Stimulated activated CD4-positive, alpha-beta T cell treated with anti-CD3 and anti-CD28 coated beads, Interleukin-2, amount 100 ng/mL, for 48 hours (primary cell): Measurements from ENCODE around the gene NECAB3.
"Not testable (repeated sequence)": the region's sequence is repeated elsewhere in the genome, so short reads cannot be mapped to it uniquely, and the experiment has no call there.

Source experiments
- DNase-seq, 2 donors: peaks; one replicate each; pipeline ENCODE4 v3.0.0-alpha.2; 2020

The NECAB3 gene

DNA sequence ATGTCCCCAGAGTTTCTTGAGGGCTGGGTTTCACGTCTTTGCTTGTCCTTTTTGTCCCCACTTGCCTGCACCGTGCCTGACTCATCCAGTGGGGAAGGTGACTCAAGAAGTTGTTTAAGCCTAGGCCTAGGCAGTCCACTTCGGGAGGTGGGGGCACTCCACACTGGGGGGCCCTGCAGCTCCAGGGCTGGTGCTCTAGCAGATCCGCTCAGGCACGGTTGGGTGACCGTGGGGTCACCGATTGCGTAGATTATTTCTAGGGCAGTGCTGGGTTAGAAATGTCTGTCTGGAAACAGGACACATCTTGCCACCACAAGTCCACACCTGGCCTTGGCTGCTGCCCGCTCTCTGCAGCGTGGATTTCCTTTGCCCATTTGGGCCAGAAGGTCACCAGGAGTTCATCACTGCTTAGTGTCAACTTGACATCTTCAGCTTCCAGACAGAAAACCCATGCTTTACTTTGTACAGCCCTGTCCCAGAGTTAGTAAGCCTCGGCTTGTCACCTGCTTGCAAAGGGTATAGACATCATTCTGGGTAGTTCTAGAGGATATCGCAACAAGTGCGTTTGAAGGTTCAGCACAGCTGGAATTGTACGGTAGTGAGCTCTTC lies 25.7 kb downstream of the NECAB3 start:
- DNase-seq = no peak

DNA sequence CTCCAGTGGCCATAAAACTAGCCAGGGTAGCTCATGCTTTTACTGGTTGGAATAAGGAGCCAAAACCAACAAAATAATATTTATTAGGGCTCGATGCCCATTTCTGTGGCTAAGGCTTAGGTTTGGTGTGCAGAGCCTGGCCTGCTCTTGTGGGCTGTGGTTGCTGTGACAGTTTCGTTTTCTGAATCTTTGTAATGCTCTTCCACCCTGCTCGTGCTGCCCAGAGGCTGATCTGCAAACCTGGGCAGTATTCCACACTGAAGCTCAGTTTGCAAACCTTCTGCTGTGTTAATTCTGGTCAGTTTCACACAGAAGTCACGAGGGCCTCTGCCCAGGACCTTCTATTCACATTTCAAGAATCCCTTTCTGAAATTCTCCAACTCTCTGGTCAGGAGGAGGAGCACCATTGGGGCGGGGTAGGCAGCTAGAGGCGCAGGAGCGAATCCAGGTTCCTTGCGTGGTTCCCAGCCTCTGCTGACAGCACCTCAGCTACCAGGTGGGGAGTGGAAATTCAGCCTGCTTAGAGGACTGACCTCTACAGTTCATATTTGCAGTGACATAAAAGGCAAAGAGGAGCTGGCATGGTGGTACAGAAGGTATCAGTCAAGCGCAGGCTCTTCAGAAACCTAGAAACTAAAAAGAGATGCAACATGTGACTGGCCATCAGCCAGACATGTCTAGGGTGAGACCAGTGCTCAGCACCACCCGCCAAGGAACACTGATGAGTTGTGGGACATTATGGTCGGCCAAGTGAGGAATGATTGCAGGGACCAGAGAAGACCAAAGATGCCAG lies 26.4 kb downstream of the NECAB3 start:
- no peak for DNase-seq

DNA sequence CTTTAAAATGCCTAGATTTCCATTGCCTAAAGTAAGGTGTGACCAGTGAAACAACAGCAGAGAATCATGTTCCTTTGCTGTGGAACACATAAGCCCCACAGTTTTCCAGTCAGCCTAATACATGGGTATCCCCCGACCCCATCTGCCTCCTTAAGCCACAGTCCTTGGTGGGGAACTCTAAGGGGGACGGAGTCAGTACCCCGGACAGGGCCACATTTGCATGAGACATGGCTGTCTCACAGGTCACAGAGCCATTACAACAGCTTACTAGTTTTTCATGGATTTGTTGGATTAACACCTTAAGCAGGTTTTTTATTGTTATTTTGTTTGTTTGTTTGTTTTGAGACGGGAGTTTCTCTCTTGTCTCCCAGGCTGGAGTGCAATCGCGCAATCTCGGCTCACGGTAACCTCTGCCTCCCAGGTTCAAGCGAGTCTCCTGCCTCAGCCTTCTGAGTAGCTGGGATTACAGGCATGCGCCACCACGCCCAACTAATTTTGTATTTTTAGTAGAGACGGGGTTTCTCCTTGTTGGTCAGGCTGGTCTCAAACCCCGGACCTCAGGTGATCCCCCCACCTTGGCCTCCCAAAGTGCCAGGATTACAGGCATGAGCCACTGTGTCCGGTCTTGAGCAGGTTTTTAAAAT lies 27.1 kb downstream of the NECAB3 start:
- DNase-seq = not testable (repeated sequence)

DNA sequence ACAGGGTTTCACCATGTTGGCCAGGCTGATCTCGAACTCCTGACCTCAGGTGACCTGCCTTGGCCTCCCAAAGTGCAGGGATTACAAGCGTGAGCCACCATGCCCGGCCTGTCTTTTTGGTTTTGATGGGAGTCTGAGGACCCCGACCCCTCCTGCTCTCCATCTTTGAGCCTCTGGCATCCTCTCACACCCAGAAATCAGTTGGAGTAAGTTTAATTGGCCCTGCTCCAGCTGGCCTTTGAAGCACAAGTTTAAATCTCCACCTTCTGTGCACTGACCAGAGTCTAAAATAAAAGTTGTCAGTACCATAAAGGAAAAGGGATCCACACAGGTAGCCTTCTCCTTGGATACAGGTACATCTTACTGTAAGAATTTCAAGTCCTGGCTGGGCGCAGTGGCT lies 28.0 kb downstream of the NECAB3 start:
- no peak for DNase-seq

DNA sequence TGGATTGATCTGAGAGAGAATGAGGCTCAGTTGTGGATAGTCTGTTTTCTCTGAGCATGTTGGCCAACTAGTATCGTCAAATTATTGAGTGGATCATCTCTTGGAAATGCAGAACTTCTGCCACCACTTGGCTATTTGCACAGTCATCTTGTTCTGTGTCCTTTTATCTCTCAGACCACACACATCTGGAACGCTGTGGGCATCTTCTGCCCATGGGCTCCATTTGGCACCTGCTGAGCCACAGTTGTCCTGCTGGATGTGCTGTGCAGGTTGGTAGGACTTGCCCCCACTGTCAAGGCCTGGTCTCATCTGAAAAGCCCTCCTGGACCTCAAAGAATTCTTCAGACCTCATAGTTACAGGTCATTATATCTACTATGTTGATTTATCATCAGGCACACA lies 28.8 kb downstream of the NECAB3 start:
- DNase-seq = no peak

DNA sequence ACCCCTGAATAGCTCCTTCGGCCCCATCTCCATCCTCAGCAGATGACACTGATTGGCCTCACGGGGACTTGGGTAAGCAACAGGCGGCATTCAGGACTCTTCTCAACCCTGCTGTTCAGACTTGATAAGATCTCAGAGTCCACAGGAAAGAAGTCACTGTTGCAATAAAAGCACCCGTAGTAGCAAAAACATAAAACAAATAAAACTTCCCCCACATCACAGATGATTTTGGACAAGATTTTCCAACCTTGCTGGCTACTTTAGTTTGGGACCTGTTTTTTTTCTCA lies 29.2 kb downstream of the NECAB3 start:
- no peak for DNase-seq

DNA sequence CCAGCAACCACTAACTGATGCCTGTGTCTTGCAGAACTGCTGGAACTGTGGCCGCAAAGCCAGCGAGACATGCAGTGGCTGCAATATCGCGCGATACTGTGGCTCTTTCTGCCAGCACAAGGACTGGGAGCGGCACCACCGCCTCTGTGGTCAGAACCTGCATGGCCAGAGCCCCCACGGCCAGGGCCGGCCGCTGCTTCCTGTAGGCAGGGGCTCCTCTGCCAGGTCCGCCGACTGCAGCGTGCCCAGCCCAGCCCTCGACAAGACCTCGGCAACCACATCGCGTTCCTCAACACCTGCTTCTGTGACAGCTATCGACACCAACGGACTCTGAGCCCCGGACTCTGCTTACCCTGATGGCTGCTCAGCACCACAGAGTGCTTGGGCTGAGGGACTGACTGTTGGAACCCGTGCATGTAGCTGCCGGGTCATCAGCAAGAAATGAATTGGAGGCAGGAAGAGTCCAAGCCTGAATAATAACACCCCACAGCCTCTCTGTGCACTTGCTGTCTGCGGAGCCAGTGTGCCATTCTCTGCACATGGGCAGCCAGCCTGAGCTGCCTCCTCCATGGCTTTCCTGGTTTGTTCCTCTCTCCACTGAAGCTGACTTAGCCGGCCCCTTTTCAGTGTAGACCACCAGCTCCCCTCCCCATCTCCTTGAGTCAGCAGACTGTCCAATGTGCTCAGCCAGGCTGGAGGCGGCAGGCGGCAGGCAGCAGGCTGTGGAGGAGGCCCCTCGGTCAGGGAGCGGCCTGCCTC lies 29.7 kb downstream of the NECAB3 start:
- no peak for DNase-seq

DNA sequence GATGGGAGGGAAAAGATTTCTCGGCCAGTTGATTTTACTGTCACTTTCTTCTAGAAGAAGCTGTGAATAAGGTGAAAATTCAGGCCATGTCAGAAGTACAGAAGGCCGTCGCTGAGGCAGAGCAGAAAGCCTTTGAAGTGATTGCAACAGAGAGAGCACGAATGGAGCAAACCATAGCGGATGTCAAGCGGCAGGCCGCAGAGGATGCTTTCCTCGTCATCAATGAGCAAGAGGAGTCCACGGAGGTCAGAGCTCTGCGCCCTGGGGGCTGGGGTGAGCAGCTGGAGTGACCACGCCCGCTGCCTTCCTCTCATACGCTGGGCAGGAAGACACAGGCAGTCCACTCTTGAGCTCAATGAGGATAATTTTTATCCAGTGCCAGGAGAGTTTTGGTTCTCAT lies 33.9 kb downstream of the NECAB3 start:
- no peak for DNase-seq

DNA sequence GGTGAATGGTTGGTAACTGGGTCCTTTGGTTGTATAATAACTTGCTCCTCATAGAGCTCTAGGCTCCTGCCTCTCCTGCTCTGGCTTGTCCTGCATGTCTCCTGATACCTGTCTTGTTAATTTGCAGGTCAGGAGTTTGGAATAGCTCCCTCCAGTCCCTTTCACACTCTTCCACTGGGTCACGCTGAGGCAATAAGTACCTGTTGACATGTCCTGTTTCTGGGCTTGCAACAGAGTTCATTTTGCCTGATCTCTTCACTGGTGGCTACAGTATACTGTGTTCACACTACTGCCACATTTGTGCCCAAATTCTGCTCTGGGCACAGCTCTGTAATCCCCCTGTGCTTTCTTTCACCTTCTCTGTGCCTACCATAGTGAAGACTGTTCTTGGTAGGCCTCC lies 37.5 kb downstream of the NECAB3 start:
- DNase-seq = no peak

DNA sequence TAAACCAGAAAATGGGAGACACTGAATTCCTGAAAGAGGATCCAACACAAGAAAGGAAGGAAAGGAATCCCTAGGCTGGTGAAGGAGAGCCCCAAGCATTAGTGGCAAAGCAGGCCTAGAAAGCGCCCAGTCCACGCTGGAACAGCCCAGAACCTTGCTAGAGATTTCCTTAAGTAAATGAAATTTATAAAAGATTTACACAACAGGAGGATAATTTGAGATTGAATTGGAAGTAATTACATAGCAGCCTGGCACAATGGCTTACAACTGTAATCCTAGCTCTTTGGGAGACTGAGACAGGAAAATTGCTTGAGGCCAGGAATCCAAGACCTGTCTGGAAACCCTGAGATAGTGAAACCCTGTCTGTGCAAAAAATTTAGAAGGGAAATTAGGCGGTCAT lies 38.9 kb downstream of the NECAB3 start:
- no peak for DNase-seq

DNA sequence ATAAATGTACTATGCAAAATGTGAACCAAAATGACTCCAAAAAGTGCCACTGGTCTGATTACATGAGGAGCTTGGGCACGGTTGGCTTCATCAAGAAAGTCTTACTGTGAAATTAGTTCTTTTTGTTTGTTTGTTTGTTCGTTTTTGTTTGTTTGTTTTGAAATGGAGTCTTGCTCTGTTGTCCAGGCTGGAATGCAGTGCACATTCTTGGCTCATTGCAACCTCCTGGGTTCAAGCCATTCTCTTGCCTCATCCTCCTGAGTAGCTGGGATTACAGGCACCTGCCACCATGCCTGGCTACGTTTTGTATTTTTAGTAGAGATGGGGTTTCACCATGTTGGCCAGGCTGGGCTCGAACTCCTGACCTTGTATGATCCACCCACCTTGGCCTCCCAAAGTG lies 42.3 kb downstream of the NECAB3 start:
- not testable (repeated sequence) for DNase-seq

DNA sequence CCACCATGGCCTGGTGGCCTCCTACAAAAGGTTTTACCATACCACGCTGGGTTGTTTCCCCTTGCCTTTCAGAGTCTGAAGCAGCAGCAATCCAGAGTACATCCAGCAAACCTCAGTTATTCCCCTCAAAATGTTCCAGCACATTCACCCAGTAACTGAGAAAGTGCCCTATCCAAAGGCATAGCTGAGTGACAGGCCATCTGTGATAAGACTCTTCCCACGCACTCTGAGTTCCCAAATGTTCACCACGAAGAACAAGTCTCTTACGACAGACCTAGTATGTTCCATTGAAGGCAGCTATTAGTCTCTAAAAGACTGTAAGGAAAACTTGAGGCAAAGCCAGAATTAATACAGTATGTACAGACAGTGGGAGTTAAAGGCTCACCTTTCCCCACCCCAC lies 43.7 kb downstream of the NECAB3 start:
- no peak for DNase-seq

DNA sequence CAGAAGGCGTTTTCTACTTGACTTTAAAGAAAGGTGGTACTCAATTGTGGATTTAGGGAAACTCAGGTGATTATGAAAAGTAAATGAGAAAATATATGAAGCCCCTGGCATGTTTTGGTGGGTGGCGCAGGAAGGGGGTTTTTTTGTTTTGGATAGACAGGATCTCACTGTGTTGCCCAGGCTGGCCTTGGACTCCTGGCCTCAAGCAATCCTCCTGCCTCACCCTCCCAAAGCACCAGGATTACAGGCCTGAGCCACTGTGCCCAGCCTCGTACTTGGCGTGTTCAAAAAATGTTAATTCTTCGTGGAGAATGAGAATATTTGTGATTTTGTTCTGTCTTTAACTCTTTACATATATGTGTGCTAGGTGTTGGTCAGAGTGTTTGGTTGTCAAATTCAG lies 44.2 kb downstream of the NECAB3 start:
- DNase-seq = no peak

DNA sequence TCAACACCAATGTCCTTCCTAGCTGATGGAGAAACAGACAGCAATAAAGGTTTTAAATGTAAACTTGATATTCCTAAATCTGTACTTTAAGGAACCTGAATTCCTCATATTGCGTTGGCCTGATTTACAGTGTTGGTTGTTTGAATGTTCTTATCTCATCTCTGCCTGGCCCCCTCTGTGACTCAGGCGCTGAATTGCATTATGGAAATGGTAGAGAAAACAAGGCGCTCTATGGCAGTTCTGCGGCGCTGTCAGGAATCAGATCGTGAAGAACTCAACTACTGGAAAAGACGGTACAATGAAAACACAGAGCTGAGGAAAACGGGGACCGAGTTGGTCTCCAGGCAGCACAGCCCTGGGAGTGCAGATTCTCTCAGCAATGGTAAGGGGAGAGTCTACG lies 44.7 kb downstream of the NECAB3 start:
- no peak for DNase-seq

DNA sequence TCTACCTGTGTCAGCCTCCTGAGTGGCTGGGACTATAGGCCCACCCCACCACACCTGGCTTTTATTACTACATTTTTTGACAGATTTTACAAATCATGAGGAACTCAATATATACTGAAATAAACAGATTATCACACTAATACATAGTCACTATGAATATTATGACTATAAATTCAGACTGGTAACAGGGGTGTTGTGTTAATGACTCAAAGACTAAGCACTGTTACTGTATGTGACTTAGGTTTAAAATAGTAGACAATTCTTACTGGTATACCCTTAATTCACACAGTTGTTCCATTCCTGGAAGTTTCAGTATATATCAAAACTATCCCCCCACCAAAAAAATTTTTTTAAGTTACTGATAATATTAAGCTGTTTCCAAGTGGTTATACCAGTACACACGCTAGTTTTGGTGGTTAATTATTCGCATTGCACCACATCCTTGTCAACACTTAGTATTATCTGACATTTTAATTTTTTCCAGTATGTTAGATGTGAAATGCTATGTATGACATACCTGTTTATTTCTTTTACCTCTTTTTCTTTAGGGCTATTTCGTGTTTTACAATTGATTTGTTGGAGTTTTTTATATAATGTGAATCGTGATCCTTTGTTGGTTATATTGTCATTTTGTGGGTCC lies 46.5 kb downstream of the NECAB3 start:
- no peak for DNase-seq

DNA sequence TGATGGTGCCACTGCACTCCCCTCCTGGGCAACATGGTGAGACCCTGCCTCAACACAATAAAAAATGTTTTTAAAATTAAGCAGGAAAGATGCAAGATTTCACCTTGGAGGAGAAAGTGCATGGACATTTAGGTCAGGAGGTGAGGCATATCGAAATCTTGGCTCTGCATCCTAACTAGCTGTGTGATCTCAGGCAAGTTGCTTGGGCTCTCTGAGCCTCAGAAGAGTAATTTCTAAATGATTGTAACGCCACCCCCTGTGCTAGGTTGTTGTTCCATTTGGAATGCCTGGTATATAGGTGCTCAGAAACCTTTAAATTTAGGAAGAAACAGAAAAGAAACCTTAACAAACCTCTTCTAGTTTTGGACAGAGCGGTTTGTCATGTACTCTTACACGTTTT lies 48.0 kb downstream of the NECAB3 start:
- no peak for DNase-seq

DNA sequence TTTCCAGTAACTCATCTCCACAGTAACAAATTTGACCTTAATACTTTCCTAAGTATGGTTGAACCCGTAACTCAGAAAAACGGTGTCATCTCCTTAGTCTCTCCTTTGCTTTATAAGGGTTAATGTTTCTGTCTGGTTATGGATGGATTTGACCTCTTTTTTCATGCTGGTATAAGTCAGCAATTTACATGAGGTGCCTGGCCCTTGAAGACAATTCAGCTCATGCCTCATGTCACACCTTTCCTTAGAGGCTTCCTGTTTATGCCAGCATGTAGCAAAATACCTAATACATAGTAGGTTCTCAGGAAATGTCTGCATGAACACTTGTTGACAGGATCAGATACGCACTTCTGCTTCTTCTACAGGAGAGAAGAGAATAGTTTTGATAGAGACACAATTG lies 49.8 kb downstream of the NECAB3 start:
- no peak for DNase-seq

DNA sequence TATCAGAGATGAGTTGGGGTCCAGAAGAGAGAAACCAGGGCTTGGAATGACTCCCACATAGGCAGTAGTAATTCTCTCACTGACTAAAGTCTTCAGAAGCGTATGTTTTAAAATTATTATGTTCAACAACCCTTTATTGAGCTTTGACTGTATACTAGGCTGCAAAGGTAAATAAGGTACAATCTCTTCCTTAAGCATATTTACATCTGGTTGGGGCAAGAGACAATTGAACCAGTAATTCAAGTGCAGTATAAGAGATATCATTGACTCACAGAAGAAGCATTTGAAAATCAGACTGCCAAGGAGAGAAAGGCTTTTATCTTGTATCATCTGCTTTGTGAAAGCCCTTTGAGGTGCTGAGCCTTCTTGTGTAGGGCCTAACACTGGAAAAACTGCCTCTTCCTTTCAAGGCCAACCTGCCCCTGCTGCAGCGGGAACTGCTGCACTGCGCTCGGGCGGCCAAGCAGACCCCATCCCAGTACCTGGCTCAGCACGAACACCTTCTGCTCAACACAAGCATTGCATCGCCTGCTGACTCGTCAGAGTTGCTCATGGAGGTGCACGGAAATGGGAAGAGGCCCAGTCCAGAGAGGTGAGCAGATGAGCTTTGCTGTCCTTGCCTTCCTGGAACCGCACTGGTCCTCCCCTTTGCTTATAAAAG lies 51.4 kb downstream of the NECAB3 start:
- no peak for DNase-seq

DNA sequence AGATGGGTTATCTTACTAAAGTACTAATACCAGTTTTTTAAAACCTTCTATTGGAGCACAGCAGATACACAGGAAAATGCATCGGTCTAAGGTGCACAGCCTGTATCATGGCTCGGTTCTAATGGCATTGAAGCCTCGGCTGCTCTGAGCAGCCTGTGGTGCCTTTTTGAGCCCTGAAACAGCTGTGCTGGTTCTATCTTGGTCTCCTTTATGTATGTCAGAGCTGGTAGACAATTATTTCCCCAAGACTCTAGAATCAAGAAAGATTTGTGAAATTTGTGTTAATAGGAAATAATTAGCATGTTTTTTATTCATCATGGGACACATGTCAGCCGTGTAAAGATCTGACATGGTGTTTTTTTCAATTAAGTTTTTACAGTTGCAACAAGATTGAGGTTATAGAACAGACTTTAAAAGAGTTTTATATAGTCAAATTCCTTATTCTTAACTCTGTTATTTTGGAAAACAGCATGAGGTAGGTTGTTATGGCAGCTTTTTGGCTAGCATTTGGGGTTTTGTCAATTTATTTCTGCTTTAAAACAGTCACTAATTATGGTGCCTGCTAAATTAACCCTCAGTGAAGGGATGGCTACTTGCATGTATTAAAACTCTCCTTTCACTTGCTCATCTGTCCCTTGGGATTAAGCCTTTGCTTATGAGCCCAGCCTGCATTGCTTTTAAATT lies 52.4 kb downstream of the NECAB3 start:
- no peak for DNase-seq

DNA sequence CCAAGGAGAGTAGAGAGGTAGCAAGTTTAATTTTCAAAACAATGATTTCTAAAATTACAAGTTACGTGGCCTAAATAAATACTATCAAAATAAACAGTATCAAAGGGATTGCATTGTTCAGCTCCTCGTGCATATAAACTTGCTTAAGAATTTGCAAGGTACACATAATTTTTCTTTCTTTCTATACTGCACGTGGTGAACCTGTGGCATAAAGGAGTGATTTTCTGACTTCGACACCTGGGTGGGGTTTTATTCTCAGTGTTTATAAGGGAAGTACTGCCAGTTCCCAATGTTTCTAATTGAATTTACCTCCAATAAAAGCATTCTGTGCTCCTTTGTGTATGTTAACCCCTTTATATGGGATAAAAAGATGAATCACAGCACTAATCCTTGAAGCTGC lies 62.2 kb downstream of the NECAB3 start:
- DNase-seq = no peak

DNA sequence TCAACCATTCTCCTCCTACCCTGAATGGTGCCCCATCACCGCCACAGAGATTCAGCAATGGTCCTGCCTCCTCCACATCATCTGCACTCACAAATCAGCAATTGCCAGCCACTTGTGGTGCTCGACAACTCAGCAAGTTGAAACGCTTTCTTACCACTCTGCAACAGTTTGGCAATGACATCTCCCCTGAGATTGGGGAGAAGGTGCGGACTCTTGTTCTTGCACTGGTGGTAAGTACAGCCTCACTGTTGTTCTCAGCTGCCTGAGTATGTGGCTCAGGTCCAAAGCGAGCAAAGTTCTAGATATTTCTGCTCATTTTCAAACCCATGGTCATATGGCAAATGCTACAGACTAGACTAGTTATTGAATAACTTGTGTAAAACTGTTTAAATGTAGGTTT lies 63.1 kb downstream of the NECAB3 start:
- no peak for DNase-seq

DNA sequence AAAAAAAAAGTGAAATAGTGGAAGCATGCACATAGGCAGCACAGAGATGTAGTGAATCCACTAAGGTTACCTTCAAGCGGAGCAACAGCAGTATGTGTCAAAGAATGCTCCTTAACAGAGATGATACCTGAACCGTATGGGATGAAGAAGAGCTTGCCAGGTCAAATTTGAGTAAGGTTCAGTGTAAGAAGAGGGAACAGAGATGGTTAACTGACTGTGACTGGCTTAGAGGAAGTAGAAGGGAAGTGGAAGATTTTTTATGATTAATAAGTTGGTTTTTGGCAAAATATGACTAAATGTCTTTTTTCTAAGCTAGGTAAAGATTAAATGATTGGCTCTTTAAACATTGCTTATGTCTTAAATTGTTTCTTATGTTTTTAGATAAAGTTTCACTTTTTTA lies 64.7 kb downstream of the NECAB3 start:
- DNase-seq = no peak
